ENCODE results near the gene STOML2.
A peak's percentile ranks its signal among the peaks of the same experiment; 100 is the strongest.

The STOML2 gene

GRCh38 chr9:35107297-35108290 is 4.7 kb upstream of the STOML2 start:
- no peak for DNase-seq

- no peak for DNase-seq
Observed at GRCh38 chr9:35106343-35106730, 3.4 kb upstream of the STOML2 start.

GRCh38 chr9:35105571-35106342 is 2.8 kb upstream of the STOML2 start:
- DNase-seq: no peak

GRCh38 chr9:35105126-35105525 is 2.2 kb upstream of the STOML2 start:
- DNase-seq: no peak

- DNase-seq: no peak
Observed at GRCh38 chr9:35104586-35104985, 1.7 kb upstream of the STOML2 start.

- DNase-seq: no peak
Observed at GRCh38 chr9:35103660-35104191, 795 bp upstream of the STOML2 start.

- DNase-seq: peak; percentile 37
Observed at GRCh38 chr9:35102465-35102768, 514 bp downstream of the STOML2 start.

GRCh38 chr9:35097573-35097972 is 5.4 kb downstream of the STOML2 start:
- DNase-seq: no peak

GRCh38 chr9:35096035-35096849 is 6.7 kb downstream of the STOML2 start, which contains the start of gene PIGO:
Gene PIGO (minus strand): TSS chr9:35096591. CDS start chr9:35095565, 1,026 bp downstream.
- DNase-seq: peak; percentile 92

- DNase-seq: no peak
Observed at GRCh38 chr9:35091536-35091935, 11.4 kb downstream of the STOML2 start.

GRCh38 chr9:35089434-35089833 is 13.5 kb downstream of the STOML2 start:
- DNase-seq: no peak

GRCh38 chr9:35085078-35085477 is 17.9 kb downstream of the STOML2 start:
- DNase-seq: no peak

- DNase-seq: peak; percentile 95
Observed at GRCh38 chr9:35079426-35080341, 23.2 kb downstream of the STOML2 start, which contains the start of gene FANCG. Gene FANCG (minus strand): TSS chr9:35079942. CDS start chr9:35079524, 418 bp downstream.

- peak; percentile 37 for DNase-seq
Observed at GRCh38 chr9:35079041-35079425, 23.9 kb downstream of the STOML2 start.

GRCh38 chr9:35078066-35078465 is 24.9 kb downstream of the STOML2 start:
- DNase-seq: no peak

- no peak for DNase-seq
Observed at GRCh38 chr9:35076848-35077247, 26.1 kb downstream of the STOML2 start.

GRCh38 chr9:35075358-35075757 is 27.6 kb downstream of the STOML2 start:
- no peak for DNase-seq

GRCh38 chr9:35074791-35075190 is 28.1 kb downstream of the STOML2 start:
- no peak for DNase-seq

GRCh38 chr9:35074141-35074540 is 28.8 kb downstream of the STOML2 start:
- DNase-seq: no peak

- no peak for DNase-seq
Observed at GRCh38 chr9:35073279-35073612, 29.7 kb downstream of the STOML2 start.

GRCh38 chr9:35072461-35073278 is 30.3 kb downstream of the STOML2 start, which contains the start of gene VCP:
Gene VCP (minus strand): TSS chr9:35072625. CDS start chr9:35072353, 272 bp downstream.
- DNase-seq: peak; percentile 98

All from DMS53 (cell line).